NCI-H2171 treated with DMSO at 0.1 percent for 48 hours (cell line): ENCODE results near the gene TCF4.

Source experiments
- DNase-seq: peaks from one replicate; lab custom pipeline; 2025; lab: John Stamatoyannopoulos, UW

The TCF4 gene

GRCh38 chr18:55385770-55386169 lies 202.2 kb downstream of the TCF4 start:
- no peak for DNase-seq

- DNase-seq, result peak; percentile 39
These were observed 203.3 kb downstream of the TCF4 start for GRCh38 chr18:55384551-55385275.

- no peak for DNase-seq
These were observed 203.9 kb downstream of the TCF4 start for GRCh38 chr18:55384115-55384514.

- DNase-seq, result no peak
These were observed 205.7 kb downstream of the TCF4 start for GRCh38 chr18:55382277-55382805.

GRCh38 chr18:55381277-55381676 lies 206.7 kb downstream of the TCF4 start:
- DNase-seq, result no peak

- no peak for DNase-seq
These were observed 207.4 kb downstream of the TCF4 start for GRCh38 chr18:55380589-55380988.

GRCh38 chr18:55376387-55376786 lies 211.6 kb downstream of the TCF4 start:
- no peak for DNase-seq

GRCh38 chr18:55375930-55376329 lies 212.1 kb downstream of the TCF4 start:
- no peak for DNase-seq

GRCh38 chr18:55374741-55375140 lies 213.3 kb downstream of the TCF4 start:
- DNase-seq, result no peak

GRCh38 chr18:55372209-55372608 lies 215.8 kb downstream of the TCF4 start:
- no peak for DNase-seq

GRCh38 chr18:55370936-55371335 lies 217.1 kb downstream of the TCF4 start:
- no peak for DNase-seq

- no peak for DNase-seq
These were observed 218.6 kb downstream of the TCF4 start for GRCh38 chr18:55369346-55369745.

GRCh38 chr18:55365342-55365741 lies 222.7 kb downstream of the TCF4 start:
- DNase-seq, result no peak

- DNase-seq, result no peak
These were observed 225.7 kb downstream of the TCF4 start for GRCh38 chr18:55362303-55362702.

GRCh38 chr18:55361492-55362250 lies 226.3 kb downstream of the TCF4 start:
- no peak for DNase-seq

- no peak for DNase-seq
These were observed 227.9 kb downstream of the TCF4 start for GRCh38 chr18:55360061-55360460.

GRCh38 chr18:55356815-55357214 lies 231.2 kb downstream of the TCF4 start:
- no peak for DNase-seq

- no peak for DNase-seq
These were observed 232.8 kb downstream of the TCF4 start for GRCh38 chr18:55355223-55355622.

- DNase-seq, result no peak
These were observed 233.2 kb downstream of the TCF4 start for GRCh38 chr18:55354795-55355194.

- DNase-seq, result no peak
These were observed 234.2 kb downstream of the TCF4 start for GRCh38 chr18:55353806-55354205.

GRCh38 chr18:55353391-55353790 lies 234.6 kb downstream of the TCF4 start:
- DNase-seq, result no peak

GRCh38 chr18:55351980-55352714 lies 235.8 kb downstream of the TCF4 start:
- DNase-seq, result no peak
